BE2C (cell line): ENCODE data around the gene IL6ST.

ENCODE experiments used
- DNase-seq: peaks from one replicate; pipeline ENCODE4 v3.0.0-alpha.2; 2020
- H3K27me3 ChIP-seq: fragments of 250-450 bp; sonication (Bioruptor Pico); 2 replicates; pipeline ENCODE4 v1.5.1; 2020; ENCODE audit warnings: mild to moderate bottlenecking
- H3K36me3 ChIP-seq: fragments of 250-450 bp; sonication (Bioruptor Pico); 2 replicates; pipeline ENCODE4 v1.5.1; 2020; ENCODE audit warnings: mild to moderate bottlenecking
- H3K4me1 ChIP-seq: fragments of 250-450 bp; sonication (Bioruptor Pico); 2 replicates; pipeline ENCODE4 v1.5.1; 2020
- H3K4me3 ChIP-seq: 2 replicates; pipeline ENCODE4 v1.5.1; 2011; ENCODE audit warnings: low read depth, low read length
- H3K9me3 ChIP-seq: fragments of 250-450 bp; sonication (Bioruptor Pico); 2 replicates; pipeline ENCODE4 v1.5.1; 2020
- TF ChIP-seq, protein P1 (sequence below): IDR thresholded peaks from 2 replicates; pipeline ENCODE4 v1.5.1; 2012; ENCODE audit warnings: mild to moderate bottlenecking, low read depth, low read length

The IL6ST gene

DNA sequence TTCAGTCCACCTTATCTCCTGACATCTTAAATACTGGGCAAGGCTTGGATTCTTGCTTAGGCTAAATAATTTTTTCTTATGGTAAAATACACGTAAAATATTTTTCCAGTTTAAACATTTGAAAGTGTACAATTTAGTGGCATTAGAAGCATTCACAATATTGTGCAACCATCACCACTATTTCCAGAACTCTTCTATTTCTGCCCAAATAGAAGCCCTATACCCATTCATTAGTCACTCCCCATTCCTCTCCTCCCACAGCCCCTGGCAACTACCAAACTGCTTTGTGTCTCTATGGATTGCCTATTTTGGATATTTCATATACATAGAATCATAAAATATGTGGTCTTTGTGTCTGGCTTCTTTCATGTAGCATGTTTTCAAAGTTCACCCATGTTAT is 86.0 kb downstream of the IL6ST start:
- H3K36me3 ChIP-seq = no peaks in the 10 kb centered on the region

GRCh38 chr5:55907927-55908326 is 86.8 kb downstream of the IL6ST start:
- Histone ChIP-seq H3K27me3 (no peaks in the 10 kb centered on the region), H3K4me1 (no peaks in the 10 kb centered on the region), H3K9me3 (no peaks in the 10 kb centered on the region), H3K36me3 (no peaks in the 10 kb centered on the region), H3K4me3 (no peak overlapping the region)
- TF ChIP-seq, protein P1, sequence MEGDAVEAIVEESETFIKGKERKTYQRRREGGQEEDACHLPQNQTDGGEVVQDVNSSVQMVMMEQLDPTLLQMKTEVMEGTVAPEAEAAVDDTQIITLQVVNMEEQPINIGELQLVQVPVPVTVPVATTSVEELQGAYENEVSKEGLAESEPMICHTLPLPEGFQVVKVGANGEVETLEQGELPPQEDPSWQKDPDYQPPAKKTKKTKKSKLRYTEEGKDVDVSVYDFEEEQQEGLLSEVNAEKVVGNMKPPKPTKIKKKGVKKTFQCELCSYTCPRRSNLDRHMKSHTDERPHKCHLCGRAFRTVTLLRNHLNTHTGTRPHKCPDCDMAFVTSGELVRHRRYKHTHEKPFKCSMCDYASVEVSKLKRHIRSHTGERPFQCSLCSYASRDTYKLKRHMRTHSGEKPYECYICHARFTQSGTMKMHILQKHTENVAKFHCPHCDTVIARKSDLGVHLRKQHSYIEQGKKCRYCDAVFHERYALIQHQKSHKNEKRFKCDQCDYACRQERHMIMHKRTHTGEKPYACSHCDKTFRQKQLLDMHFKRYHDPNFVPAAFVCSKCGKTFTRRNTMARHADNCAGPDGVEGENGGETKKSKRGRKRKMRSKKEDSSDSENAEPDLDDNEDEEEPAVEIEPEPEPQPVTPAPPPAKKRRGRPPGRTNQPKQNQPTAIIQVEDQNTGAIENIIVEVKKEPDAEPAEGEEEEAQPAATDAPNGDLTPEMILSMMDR = no peak
- DNase-seq = no peak

More for the DNA sequence above, 86.0 kb downstream of the IL6ST start:
- no peaks in the 10 kb centered on the region for H3K27me3 ChIP-seq
- no peaks in the 10 kb centered on the region for H3K9me3 ChIP-seq
- no peak for DNase-seq
- TF ChIP-seq, protein P1 = no peak
- no peaks in the 10 kb centered on the region for H3K4me1 ChIP-seq
- H3K4me3 ChIP-seq = no peak overlapping the region

GRCh38 chr5:55905251-55905650 is 89.5 kb downstream of the IL6ST start:
- no peaks in the 10 kb centered on the region for H3K4me1 ChIP-seq
- no peak overlapping the region for H3K4me3 ChIP-seq
- no peak for DNase-seq
- H3K36me3 ChIP-seq = no peaks in the 10 kb centered on the region
- no peaks in the 10 kb centered on the region for H3K9me3 ChIP-seq
- TF ChIP-seq, protein P1 = no peak
- H3K27me3 ChIP-seq = no peaks in the 10 kb centered on the region

DNA sequence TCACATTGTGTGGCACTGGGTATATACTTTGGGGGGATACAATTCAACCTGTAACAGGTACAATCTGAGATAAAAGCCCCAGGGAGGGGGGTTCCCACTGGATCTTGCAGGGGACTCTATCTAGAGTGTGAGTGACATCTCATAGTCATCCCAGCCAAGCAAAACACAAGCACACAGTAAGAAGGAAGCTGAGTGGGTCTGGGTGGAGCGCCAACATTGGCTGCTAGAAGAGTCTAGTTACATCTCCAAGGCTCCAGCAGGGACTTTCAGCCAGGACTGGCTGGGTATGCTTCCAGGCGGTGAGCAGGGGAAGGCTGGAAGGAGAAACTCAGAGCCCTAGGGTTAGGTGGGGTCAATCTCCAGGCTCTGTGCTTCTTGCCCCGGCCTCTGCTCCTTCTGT is 90.6 kb downstream of the IL6ST start:
- Histone ChIP-seq H3K9me3 (no peaks in the 10 kb centered on the region), H3K4me3 (no peak overlapping the region), H3K27me3 (no peaks in the 10 kb centered on the region), H3K36me3 (no peaks in the 10 kb centered on the region), H3K4me1 (no peaks in the 10 kb centered on the region)
- DNase-seq = no peak
- TF ChIP-seq, protein P1 = no peak

DNA sequence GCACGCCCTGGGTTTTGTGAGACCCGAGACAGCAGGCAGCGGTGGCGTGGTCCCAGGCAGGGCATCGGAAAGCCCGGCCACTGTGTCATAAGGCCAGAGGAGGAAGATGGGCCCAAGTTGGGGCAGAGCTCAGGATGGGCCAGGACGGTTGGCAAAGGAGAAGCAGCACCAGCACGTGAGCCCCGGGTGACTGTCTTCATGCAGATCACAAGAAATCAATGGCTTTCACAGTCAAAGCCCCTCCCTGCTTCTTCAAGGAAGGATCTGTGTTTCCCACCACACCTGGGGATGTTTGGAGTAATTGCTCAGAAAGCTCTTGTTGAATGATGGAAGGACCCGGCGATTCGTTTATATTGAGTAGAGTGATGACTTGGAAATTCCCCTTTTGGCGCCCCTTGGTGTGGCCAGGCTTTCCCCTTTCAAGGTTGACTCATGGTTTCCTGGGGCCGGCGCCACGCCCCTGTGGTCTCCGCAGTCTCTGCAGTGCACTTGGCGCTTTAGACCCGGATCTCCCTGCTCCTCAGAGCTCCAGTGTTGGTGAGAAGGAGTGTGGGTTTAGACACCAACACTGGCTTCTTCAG is 91.6 kb downstream of the IL6ST start:
- Histone ChIP-seq H3K4me3 (no peak overlapping the region), H3K36me3 (no peaks in the 10 kb centered on the region), H3K4me1 (no peaks in the 10 kb centered on the region), H3K27me3 (no peaks in the 10 kb centered on the region), H3K9me3 (no peaks in the 10 kb centered on the region)
- TF ChIP-seq, protein P1 = no peak
- no peak for DNase-seq

DNA sequence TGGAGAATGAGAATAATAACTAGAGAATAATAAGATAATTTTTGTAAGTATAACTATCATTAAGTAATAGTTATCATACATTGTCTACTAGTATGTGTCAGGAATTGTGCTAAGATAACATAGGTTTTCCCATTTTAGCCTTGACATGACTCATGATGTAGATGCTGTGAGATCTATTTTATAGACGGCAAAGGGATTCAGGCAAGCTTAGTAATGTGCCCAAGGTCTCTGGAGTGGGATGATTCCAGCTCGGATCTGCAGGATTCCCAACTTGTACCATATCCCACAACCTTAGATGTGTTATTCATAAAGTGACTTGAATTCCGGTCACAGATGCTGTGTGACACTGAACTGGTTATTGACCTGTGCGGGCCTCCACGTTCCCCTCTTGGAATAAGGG is 92.1 kb downstream of the IL6ST start:
- no peaks in the 10 kb centered on the region for H3K4me1 ChIP-seq
- TF ChIP-seq, protein P1 = no peak
- no peaks in the 10 kb centered on the region for H3K36me3 ChIP-seq
- no peak overlapping the region for H3K4me3 ChIP-seq
- no peaks in the 10 kb centered on the region for H3K9me3 ChIP-seq
- H3K27me3 ChIP-seq = no peaks in the 10 kb centered on the region
- no peak for DNase-seq
